ENCODE data around the gene ST8SIA4. TPM values are rescaled to one million over a fixed set of nuclear protein-coding genes. Genes with fewer than 3 reads are reported as not detected.

ST8SIA4 gene
- total RNA-seq, 3 donors from 2014 or later = 2.6 to 4.6 (median 4.5) TPM

GRCh38 chr5:100900142-100900795, 2.8 kb downstream of the ST8SIA4 start:
- DNase-seq (ENCODE audit: low spot score in 2 of 2) = no peak
- Histone ChIP-seq H3K27ac (peak overlapping the region; percentile 43 to 82), H3K9me3 (no peaks in the 10 kb centered on the region), H3K4me3 (peak overlapping the region; percentile 46 to 66 (median 55)), H3K27me3 (peaks cover 0 to 7% of the 10 kb centered on the region in 2 donors), H3K36me3 (no peaks in the 10 kb centered on the region), H3K4me1 (no peaks in the 10 kb centered on the region)
- intact Hi-C loops (cut with DNase I; ENCODE audit: low total_unique reads) = no loop called here
- no peak for TF ChIP-seq POLR2AphosphoS5 (IDR thresholded peaks at IDR 0.05)
- no peak for TF ChIP-seq CTCF (IDR thresholded peaks at IDR 0.05)
- TF ChIP-seq POLR2A (IDR thresholded peaks at IDR 0.05) = no peak

- H3K36me3 ChIP-seq = no peaks in the 10 kb centered on the region
- no peaks in the 10 kb centered on the region for H3K9me3 ChIP-seq
- peaks cover 0 to 7% of the 10 kb centered on the region in 2 donors for H3K27me3 ChIP-seq
- H3K4me3 ChIP-seq = peak overlapping the region in 1 of 3 donors; percentile 66
- no peaks in the 10 kb centered on the region for H3K4me1 ChIP-seq
- TF ChIP-seq POLR2A (IDR thresholded peaks at IDR 0.05) = no peak
- TF ChIP-seq CTCF (IDR thresholded peaks at IDR 0.05) = no peak
- no peak for TF ChIP-seq POLR2AphosphoS5 (IDR thresholded peaks at IDR 0.05)
- peak overlapping the region in 1 of 2 donors; percentile 82 for H3K27ac ChIP-seq
- DNase-seq (ENCODE audit: low spot score in 2 of 2) = no peak
- intact Hi-C loops (cut with DNase I; ENCODE audit: low total_unique reads) = no loop called here
Observed at GRCh38 chr5:100899675-100900074, 3.4 kb downstream of the ST8SIA4 start.

- H3K4me1 ChIP-seq = no peaks in the 10 kb centered on the region
- peaks cover 0 to 7% of the 10 kb centered on the region in 2 donors for H3K27me3 ChIP-seq
- no peak overlapping the region for H3K27ac ChIP-seq
- no peaks in the 10 kb centered on the region for H3K36me3 ChIP-seq
- no peak for DNase-seq (ENCODE audit: low spot score in 2 of 2)
- H3K9me3 ChIP-seq = no peaks in the 10 kb centered on the region
- intact Hi-C loops (cut with DNase I; ENCODE audit: low total_unique reads) = no loop called here
- TF ChIP-seq POLR2AphosphoS5 (IDR thresholded peaks at IDR 0.05) (no peak), CTCF (IDR thresholded peaks at IDR 0.05) (no peak), POLR2A (IDR thresholded peaks at IDR 0.05) (no peak)
- H3K4me3 ChIP-seq = no peak overlapping the region
Observed at GRCh38 chr5:100898504-100899346, 4.4 kb downstream of the ST8SIA4 start.

GRCh38 chr5:100896054-100896453, 7.0 kb downstream of the ST8SIA4 start:
- TF ChIP-seq POLR2A (IDR thresholded peaks at IDR 0.05) (no peak), CTCF (IDR thresholded peaks at IDR 0.05) (no peak), POLR2AphosphoS5 (IDR thresholded peaks at IDR 0.05) (no peak)
- intact Hi-C loops (cut with DNase I; ENCODE audit: low total_unique reads) = no loop called here
- Histone ChIP-seq H3K4me1 (no peaks in the 10 kb centered on the region), H3K4me3 (no peak overlapping the region), H3K27ac (no peak overlapping the region), H3K36me3 (no peaks in the 10 kb centered on the region), H3K27me3 (peaks cover 0 to 1% of the 10 kb centered on the region in 2 donors), H3K9me3 (no peaks in the 10 kb centered on the region)
- DNase-seq (ENCODE audit: low spot score in 2 of 2) = no peak

GRCh38 chr5:100890461-100891008, 12.5 kb downstream of the ST8SIA4 start:
- TF ChIP-seq POLR2A (IDR thresholded peaks at IDR 0.05) (no peak), CTCF (IDR thresholded peaks at IDR 0.05) (no peak), POLR2AphosphoS5 (IDR thresholded peaks at IDR 0.05) (no peak)
- intact Hi-C loops (cut with DNase I; ENCODE audit: low total_unique reads) = no loop called here

More at GRCh38 chr5:100890461-100891008, 12.5 kb downstream of the ST8SIA4 start:
- Histone ChIP-seq H3K27me3 (no peaks in the 10 kb centered on the region), H3K9me3 (no peaks in the 10 kb centered on the region), H3K4me1 (no peaks in the 10 kb centered on the region), H3K27ac (no peak overlapping the region), H3K36me3 (no peaks in the 10 kb centered on the region), H3K4me3 (peak overlapping the region in 2 of 3 donors; percentile 5 to 27)
- DNase-seq (ENCODE audit: low spot score in 2 of 2) = no peak
